Stimulated activated CD4-positive, alpha-beta T cell treated with anti-CD3 and anti-CD28 coated beads, Interleukin-1b, Interleukin-23, amount 100 ng/mL, for 1 hour (primary cell): ENCODE measurements around the gene COMMD1.
"Not testable (repeated sequence)": the region's sequence is repeated elsewhere in the genome, so short reads cannot be mapped to it uniquely, and the experiment has no call there.

Source experiments
- DNase-seq, 2 donors: peaks; one replicate each; pipeline ENCODE4 v3.0.0-alpha.2; 2020; ENCODE audit warnings: low read depth in 2 of 2

The COMMD1 gene

DNA sequence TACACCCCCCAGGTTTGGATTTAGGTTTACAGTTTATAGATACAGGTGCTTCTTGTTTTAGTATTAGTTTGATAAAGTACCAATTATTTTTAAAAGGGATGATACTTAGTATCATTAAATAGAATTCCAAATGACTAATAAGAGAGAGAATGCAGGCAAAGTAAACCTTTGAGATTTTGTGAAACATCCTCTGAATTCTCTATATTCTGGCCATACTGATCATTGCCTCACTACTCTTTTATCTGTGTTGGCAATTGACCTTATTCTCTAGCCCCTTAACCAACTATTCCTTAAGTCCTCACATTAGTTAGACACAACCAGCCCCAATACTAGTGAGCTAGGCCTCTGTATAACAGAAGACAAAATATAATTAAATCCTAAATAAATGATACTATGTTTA lies 125.4 kb downstream of the COMMD1 start:
- no peak for DNase-seq

DNA sequence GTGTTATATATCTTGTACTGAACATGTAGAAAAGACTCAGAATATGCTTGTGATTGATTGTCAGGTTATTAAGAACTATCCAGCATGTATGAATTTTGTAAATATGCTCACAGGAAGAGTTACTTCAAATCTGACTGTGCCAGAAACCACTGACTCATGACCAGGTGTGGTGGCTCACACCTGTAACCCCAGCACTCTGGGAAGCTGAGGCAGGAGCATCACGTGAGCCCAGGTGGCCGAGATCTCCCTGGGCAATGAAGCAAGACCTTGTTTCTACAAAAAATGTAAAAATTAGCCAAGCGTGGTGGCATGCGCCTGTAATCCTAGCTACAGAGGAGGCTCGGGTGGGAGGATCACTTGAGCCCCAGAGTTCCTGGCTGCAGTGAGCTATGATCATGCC lies 126.6 kb downstream of the COMMD1 start:
- no peak for DNase-seq

GRCh38 chr2:62034715-62035114 lies 129.2 kb downstream of the COMMD1 start:
- no peak for DNase-seq

- DNase-seq: no peak
These were observed 130.8 kb downstream of the COMMD1 start for GRCh38 chr2:62036229-62036628.

DNA sequence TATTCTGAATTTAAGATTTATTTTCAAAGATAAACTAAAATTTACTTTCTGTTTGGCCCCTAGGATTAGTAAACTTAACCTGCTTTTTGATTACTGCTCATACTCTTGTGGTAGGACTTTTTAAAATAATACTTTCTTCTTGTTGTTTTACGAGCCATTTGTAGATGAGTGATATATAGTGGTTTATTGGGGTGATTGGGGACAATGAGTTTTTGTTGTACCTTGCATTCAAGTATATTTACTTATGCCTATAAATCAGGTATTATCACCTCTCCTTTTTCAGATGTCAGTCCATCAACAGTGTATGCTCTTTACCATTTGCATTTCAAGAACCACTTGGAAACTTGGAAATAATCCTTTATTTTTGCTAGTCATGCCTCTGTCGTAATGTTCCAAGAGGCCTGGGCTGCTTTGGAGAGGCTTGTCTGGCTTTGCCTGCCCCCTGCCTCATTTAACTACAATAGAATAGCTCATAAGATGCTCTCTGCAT lies 131.3 kb downstream of the COMMD1 start:
- no peak for DNase-seq

DNA sequence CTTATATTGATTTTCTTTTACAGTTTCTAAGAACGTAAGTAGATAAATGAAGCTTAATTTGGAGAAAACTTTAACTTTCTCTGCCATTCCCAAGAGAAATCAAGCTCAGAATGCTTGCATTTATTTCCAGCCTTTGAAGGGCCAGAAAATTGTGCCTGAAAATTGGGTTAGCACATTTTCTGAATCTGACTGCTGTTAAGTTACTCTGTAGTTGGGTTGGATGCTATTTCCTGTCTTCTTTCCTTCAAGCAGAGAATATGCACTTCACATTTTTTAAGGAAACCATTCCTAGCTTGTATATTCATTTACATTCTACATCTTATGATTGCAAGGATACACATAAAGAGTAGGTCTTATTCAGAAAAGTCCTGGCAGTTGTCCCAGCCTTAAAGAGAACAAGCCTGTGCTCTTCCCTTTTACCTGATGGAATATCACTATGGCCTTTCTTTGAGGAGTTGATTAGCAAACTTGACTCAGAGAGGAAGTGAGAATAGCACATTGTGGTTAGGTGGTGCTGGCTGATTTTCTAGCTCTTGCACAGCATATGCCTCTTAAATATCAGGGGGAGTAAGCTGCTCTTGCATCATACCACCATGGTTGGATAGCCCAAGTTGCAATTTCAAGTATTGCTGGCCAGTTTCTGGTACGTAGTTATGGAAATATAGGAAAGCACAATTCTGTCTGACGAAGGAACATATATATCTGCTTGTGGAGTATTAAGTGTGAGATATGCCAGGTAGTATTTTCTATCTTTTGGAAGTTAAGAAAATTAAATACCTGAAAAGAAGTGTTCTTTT lies 133.7 kb downstream of the COMMD1 start:
- DNase-seq: no peak

DNA sequence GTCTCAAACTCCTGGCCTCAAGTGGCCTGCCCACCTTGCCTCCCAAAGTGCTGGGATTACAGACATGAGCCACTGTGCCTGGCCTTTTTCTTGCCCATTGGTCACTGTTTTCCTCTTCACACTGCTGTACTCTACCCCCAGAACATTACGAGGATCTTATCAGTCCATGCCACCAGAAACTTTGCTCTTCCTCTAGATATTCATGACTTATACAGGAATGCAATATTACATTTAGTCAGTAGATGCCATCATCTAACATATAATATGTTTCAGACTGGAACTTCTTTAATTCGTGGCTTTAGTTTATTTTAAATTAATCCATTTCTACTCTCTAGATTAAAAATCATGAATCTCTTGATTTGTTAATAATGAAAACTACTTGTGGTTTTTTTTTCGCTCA lies 135.5 kb downstream of the COMMD1 start:
- DNase-seq: no peak

- not testable (repeated sequence) for DNase-seq
These were observed 136.4 kb downstream of the COMMD1 start for GRCh38 chr2:62041701-62042385.

- DNase-seq: no peak
These were observed 136.9 kb downstream of the COMMD1 start for GRCh38 chr2:62042400-62042799.

GRCh38 chr2:62042944-62043343 lies 137.5 kb downstream of the COMMD1 start:
- DNase-seq: no peak

- no peak for DNase-seq
These were observed 139.6 kb downstream of the COMMD1 start for GRCh38 chr2:62045017-62045543.

DNA sequence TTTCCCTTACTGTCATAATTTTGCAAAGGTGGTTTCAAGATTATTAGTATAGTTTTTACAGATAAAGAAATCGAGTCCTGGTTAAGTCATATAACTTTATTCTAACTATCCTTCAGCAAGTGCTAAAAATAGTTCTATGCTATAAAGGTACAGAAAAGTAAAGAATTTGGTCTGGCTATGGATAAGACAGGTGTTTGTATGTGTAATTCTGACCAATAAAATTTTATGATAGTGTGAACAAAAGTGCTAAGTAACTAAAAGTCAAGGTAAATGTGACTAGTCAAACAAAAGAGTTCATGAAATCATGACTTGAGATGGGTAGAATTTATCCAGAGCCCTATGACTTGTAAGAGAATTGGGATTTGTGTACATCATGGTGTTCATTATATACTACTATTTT lies 140.7 kb downstream of the COMMD1 start:
- no peak for DNase-seq

GRCh38 chr2:62050456-62051045 lies 145.1 kb downstream of the COMMD1 start:
- DNase-seq: no peak

DNA sequence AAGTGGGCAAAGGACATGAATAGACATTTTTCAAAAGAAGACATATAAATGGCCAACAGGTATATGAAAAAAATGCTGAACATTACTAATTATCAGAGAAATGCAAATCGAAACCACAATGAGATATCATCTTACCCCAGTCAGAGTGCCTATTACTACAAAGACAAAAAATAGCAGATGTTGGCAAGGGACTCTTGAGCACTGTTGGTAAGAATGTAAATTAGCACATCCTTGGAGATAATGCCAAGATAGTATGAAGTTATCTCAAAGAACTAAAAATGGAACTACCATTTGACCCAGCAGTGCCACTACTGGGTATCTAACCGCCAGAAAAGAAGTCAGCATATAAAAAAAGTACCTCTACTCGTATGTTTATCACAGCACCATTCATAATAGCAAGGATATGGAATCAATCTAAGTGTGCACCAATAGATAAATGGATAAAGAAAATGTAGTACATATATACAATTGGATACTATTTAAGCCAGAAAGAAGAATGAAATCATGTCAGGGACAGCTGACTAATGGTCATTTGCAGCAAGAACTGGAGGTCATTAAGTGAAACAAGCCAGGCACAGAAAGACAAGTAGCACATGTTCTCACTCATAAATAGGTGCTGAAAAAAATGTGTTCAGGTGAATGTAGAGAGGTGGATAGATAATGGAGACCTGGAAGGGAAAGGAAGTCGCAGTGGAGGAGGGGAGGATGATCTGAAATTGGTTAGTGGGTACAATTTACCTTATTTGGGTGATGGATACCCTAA lies 148.7 kb downstream of the COMMD1 start:
- no peak for DNase-seq

- DNase-seq: no peak
These were observed 149.5 kb downstream of the COMMD1 start for GRCh38 chr2:62054916-62055450.

- no peak for DNase-seq
These were observed 150.4 kb downstream of the COMMD1 start for GRCh38 chr2:62055724-62056336.

GRCh38 chr2:62056341-62056740 lies 150.9 kb downstream of the COMMD1 start:
- no peak for DNase-seq

DNA sequence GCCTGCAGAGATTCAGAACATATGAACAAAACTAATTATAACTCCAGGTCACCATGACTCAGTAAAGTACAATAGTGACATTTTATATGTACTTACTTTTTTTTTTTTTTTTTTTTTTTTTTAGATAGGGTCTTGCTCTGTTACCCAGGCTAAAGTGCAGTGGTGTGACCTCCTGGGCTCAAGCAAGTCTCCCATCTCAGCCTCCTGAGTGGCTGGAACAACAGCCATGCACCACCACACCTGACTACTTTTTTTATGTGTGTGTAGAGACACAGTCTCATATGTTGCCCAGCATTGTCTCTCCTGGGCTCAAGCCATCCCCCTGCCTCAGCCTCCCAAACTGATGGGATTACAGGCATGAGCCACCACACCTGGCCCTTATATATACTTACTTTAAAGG lies 159.8 kb downstream of the COMMD1 start:
- no peak for DNase-seq

- no peak for DNase-seq
These were observed 165.7 kb downstream of the COMMD1 start for GRCh38 chr2:62071126-62071598.

DNA sequence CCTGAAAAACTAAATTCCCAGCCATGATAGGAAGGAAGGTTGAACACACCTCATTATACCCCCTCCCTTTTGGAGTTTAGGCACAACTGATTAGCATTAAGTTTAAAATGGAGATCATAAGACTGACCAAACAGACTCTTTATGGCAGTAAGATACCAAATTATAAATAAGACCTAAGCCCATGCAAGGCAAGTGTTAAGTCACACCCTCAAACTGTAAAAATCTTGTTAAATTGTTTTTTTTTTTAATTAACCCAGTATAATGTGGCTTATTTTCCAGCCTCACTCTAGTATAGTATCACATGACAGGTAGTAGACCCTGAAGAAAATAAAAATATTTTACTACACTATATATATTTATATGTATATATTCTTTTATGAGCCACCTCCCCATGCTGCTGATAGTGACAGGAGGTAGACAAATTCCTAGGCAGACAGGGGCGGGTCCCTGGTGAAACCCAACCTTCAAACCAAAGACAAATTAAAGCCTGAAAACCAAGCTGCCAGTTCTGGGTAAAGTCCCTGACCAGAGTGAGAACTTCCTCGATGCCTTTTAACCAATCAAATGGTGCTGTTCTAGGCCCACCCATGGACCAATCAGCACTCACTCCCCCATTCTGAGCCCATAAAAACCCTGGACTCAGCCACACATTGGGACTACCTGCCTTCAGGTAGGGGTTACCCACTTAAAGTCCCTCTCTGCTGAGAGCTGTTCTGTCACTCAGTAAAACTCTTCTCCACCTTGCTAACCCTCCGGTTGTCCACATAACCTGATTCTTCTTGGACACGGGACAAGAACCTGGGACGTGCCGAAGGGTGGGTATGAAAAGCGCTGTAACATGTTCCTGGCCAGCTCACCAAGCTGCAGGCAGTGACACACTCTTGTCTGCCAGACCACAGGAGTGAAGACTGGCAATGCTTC lies 166.5 kb downstream of the COMMD1 start:
- DNase-seq: no peak
